HCT116 (cell line): ENCODE results near the gene DHCR24. TPM values are rescaled to one million over a fixed set of nuclear protein-coding genes. Genes with fewer than 3 reads are reported as not detected.

Source experiments
- ATAC-seq: fragments of 200-7000 bp; cut with Tn5 transposase; 2 replicates; pipeline ENCODE4 v1.9.1; 2020; ENCODE audit warnings: mild to moderate bottlenecking, moderate library complexity
- BruUV-seq: library from RNA; stranded (reverse); fragments of 400-500 nt; replicated peaks from 2 replicates; lab custom pipeline; 2021; lab: Mats Ljungman, UMichigan
- CTCF ChIA-PET: fragments of 300-600 bp; sonication (Branson Sonifier 250); formaldehyde crosslinking; loops from one replicate; lab custom pipeline; 2021; ENCODE audit warnings: antibody characterized with exemption; lab: Charles Lee
- POLR2A ChIA-PET: fragments of 300-600, 350-600 bp; sonication (Branson Sonifier 250); formaldehyde crosslinking; loops from one replicate; lab custom pipeline; 2021; ENCODE audit warnings: antibody characterized with exemption; lab: Charles Lee
- RAD21 ChIA-PET, 2 experiments: fragments of 300-600 bp; sonication (Branson Sonifier 250); formaldehyde crosslinking; loops; one replicate each; lab custom pipeline; 2023; ENCODE audit warnings: low total read pairs in 2 of 2; ENCODE audit not compliant: uncharacterized antibody in 2 of 2, unreplicated experiment in 2 of 2, low non-redundant PET in 1 of 2; lab: Charles Lee
- DNase-seq: peaks from one replicate; pipeline ENCODE4 v3.0.0-alpha.2; 2010; ENCODE audit warnings: low read depth, low spot score
- H2AFZ ChIP-seq: fragments of 200-600 bp; shearing (Covaris generic), sonication (generic); 2 replicates; pipeline ENCODE4 v1.6.1; 2017; ENCODE audit warnings: low read depth, mixed run types, mixed read lengths, antibody characterized with exemption, low read length; ENCODE audit not compliant: poor library complexity, severe bottlenecking
- H3K27ac ChIP-seq: 2 replicates; pipeline ENCODE4 v1.5.1; 2012; ENCODE audit warnings: low read depth, low read length
- H3K27me3 ChIP-seq: fragments of 200-600 bp; sonication (generic); 2 replicates; pipeline ENCODE4 v1.6.1; 2016; ENCODE audit warnings: mixed run types, low read length, mixed read lengths; ENCODE audit not compliant: insufficient read depth
- H3K36me3 ChIP-seq, 2 experiments: fragments of 200-500 bp in 1 of 2; fragments of 200-600 bp in 1 of 2; sonication (Bioruptor generic) in 1 of 2; sonication (generic) in 1 of 2; 2 replicates each; pipeline versions ENCODE4 v1.5.1 to v1.6.1; 2014 to 2016; ENCODE audit warnings: low read length in 2 of 2, inconsistent platforms in 1 of 2, mixed read lengths in 1 of 2, mixed run types in 1 of 2; ENCODE audit not compliant: insufficient read depth in 2 of 2, control insufficient read depth in 1 of 2
- H3K4me1 ChIP-seq, 2 experiments: fragments of 200-600 bp in 1 of 2; sonication (generic) in 1 of 2; 2 replicates each; pipeline versions ENCODE4 v1.5.1 to v1.6.1; 2012 to 2017; ENCODE audit warnings: low read length in 2 of 2, inconsistent platforms in 1 of 2, mild to moderate bottlenecking in 1 of 2, mixed read lengths in 1 of 2, mixed run types in 1 of 2, moderate library complexity in 1 of 2; ENCODE audit not compliant: insufficient read depth in 2 of 2, control insufficient read depth in 1 of 2
- H3K4me2 ChIP-seq: fragments of 200-600 bp; sonication (generic); 2 replicates; pipeline ENCODE4 v1.6.1; 2017; ENCODE audit warnings: mixed run types, low read length, mixed read lengths
- H3K4me3 ChIP-seq, 2 experiments: fragments of 200-600 bp in 1 of 2; sonication (generic) in 1 of 2; replicated peaks in 1 of 2; 2 replicates each; pipeline ENCODE4 v1.5.1; 2011 to 2016; ENCODE audit warnings: low read length in 2 of 2, control low read depth in 1 of 2, low read depth in 1 of 2, mild to moderate bottlenecking in 1 of 2, mixed read lengths in 1 of 2, mixed run types in 1 of 2
- H3K79me2 ChIP-seq: fragments of 200-600 bp; sonication (generic); 2 replicates; pipeline ENCODE4 v1.6.1; 2017; ENCODE audit warnings: mild to moderate bottlenecking, mixed run types, low read length, moderate library complexity, mixed read lengths; ENCODE audit not compliant: insufficient read depth
- H3K9ac ChIP-seq: fragments of 200-600 bp; sonication (generic); 2 replicates; pipeline ENCODE4 v1.6.1; 2016; ENCODE audit warnings: low read length, mixed read lengths
- H3K9me2 ChIP-seq: fragments of 200-600 bp; sonication (generic), shearing (Covaris generic); 2 replicates; pipeline ENCODE4 v1.6.1; 2017; ENCODE audit warnings: mixed run types, mild to moderate bottlenecking, moderate library complexity; ENCODE audit not compliant: insufficient read depth
- H3K9me3 ChIP-seq, 2 experiments: fragments of 200-500 bp in 1 of 2; fragments of 200-600 bp in 1 of 2; sonication (Bioruptor generic) in 1 of 2; sonication (generic) in 1 of 2; 2 replicates each; pipeline ENCODE4 v1.6.1; 2014 to 2017; ENCODE audit warnings: low read length in 2 of 2, mixed read lengths in 2 of 2, inconsistent platforms in 1 of 2, low read depth in 1 of 2, mild to moderate bottlenecking in 1 of 2, mixed run types in 1 of 2, moderate library complexity in 1 of 2; ENCODE audit not compliant: control insufficient read depth in 1 of 2, insufficient read depth in 1 of 2
- H4K20me1 ChIP-seq: fragments of 200-600 bp; sonication (generic), shearing (Covaris generic); 2 replicates; pipeline ENCODE4 v1.6.1; 2017; ENCODE audit warnings: mixed run types, mild to moderate bottlenecking, moderate library complexity; ENCODE audit not compliant: insufficient read depth
- FOSL1 ChIP-seq: IDR thresholded peaks from 2 replicates; pipeline ENCODE4 v1.6.1; 2012; ENCODE audit warnings: low read depth
- SIN3A ChIP-seq: IDR thresholded peaks from 2 replicates; pipeline ENCODE4 v1.6.1; 2012; ENCODE audit warnings: low read depth
- SRF ChIP-seq: IDR thresholded peaks from 2 replicates; pipeline ENCODE4 v1.6.1; 2012; ENCODE audit warnings: low read depth
- YY1 ChIP-seq: IDR thresholded peaks from 2 replicates; pipeline ENCODE4 v1.6.1; 2011; ENCODE audit warnings: low read length, low read depth, moderate library complexity, mild to moderate bottlenecking; ENCODE audit not compliant: insufficient replicate concordance; ENCODE audit errors: extremely low read depth
- ZNF274 ChIP-seq: fragments of 200-500 bp; sonication (Bioruptor generic); IDR thresholded peaks from 2 replicates; pipeline ENCODE4 v1.6.1; 2014; ENCODE audit warnings: mild to moderate bottlenecking, low read depth, low read length, inconsistent platforms
- intact Hi-C: fragments of 100-400 bp; cut with micrococcal nuclease; formaldehyde crosslinking; loops from 2 replicates; pipeline ENCODE4 v1.10.0; 2022
- total RNA-seq: library from RNA; stranded (reverse); gene quantifications from one replicate; pipeline ENCODE4 v1.2.1, GENCODE V29; 2021; ENCODE audit not compliant: unreplicated experiment
- TF ChIP-seq, protein P1 (sequence below): IDR thresholded peaks from 2 replicates; pipeline ENCODE4 v1.6.1; 2012; ENCODE audit warnings: low read depth

DHCR24 gene
- total RNA-seq, 1 experiment from 2014 or later = 132 TPM

- Histone ChIP-seq H4K20me1 (no peaks in the 10 kb centered on the region), H2AFZ (no peak overlapping the region), H3K9ac (no peak overlapping the region), H3K9me3 (no peaks in the 10 kb centered on the region), H3K36me3 (no peaks in the 10 kb centered on the region), H3K4me2 (no peak overlapping the region), H3K4me3 (no peak overlapping the region), H3K79me2 (no peaks in the 10 kb centered on the region), H3K9me2 (no peaks in the 10 kb centered on the region), H3K27me3 (no peaks in the 10 kb centered on the region; the same call in 1 of the 2 replicates), H3K4me1 (0 out of 4 replicates have a peak, but pooled peaks cover 0 to 3% of the 10 kb centered on the region in 2 experiments), H3K27ac (no peak overlapping the region)
- ATAC-seq (no peak), DNase-seq (no peak)
- ChIA-PET CTCF (no interaction called here), POLR2A (no interaction called here), RAD21 (no interaction called here)
- TF ChIP-seq ZNF274 (no peak), FOSL1 (no peak), YY1 (no peak), SIN3A (no peak)
- TF ChIP-seq, protein P1, sequence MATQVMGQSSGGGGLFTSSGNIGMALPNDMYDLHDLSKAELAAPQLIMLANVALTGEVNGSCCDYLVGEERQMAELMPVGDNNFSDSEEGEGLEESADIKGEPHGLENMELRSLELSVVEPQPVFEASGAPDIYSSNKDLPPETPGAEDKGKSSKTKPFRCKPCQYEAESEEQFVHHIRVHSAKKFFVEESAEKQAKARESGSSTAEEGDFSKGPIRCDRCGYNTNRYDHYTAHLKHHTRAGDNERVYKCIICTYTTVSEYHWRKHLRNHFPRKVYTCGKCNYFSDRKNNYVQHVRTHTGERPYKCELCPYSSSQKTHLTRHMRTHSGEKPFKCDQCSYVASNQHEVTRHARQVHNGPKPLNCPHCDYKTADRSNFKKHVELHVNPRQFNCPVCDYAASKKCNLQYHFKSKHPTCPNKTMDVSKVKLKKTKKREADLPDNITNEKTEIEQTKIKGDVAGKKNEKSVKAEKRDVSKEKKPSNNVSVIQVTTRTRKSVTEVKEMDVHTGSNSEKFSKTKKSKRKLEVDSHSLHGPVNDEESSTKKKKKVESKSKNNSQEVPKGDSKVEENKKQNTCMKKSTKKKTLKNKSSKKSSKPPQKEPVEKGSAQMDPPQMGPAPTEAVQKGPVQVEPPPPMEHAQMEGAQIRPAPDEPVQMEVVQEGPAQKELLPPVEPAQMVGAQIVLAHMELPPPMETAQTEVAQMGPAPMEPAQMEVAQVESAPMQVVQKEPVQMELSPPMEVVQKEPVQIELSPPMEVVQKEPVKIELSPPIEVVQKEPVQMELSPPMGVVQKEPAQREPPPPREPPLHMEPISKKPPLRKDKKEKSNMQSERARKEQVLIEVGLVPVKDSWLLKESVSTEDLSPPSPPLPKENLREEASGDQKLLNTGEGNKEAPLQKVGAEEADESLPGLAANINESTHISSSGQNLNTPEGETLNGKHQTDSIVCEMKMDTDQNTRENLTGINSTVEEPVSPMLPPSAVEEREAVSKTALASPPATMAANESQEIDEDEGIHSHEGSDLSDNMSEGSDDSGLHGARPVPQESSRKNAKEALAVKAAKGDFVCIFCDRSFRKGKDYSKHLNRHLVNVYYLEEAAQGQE = no peak
- BruUV-seq = no TSS peak
- intact Hi-C loops = no loop called here
Measured at GRCh38 chr1:54926970-54927369, 40.0 kb upstream of the DHCR24 start.

GRCh38 chr1:54922921-54923421 is 36.0 kb upstream of the DHCR24 start:
- no peaks in the 10 kb centered on the region for H3K9me2 ChIP-seq
- no peaks in the 10 kb centered on the region for H3K36me3 ChIP-seq
- no peak overlapping the region for H2AFZ ChIP-seq
- ATAC-seq (no peak), DNase-seq (no peak)
- ChIA-PET RAD21 (no interaction called here), CTCF (no interaction called here), POLR2A (no interaction called here)
- no peak overlapping the region for H3K9ac ChIP-seq
- H4K20me1 ChIP-seq = no peaks in the 10 kb centered on the region
- no peak overlapping the region for H3K27ac ChIP-seq
- intact Hi-C loops = no loop called here
- H3K27me3 ChIP-seq = no peaks in the 10 kb centered on the region; the same call in 1 of the 2 replicates
- H3K4me3 ChIP-seq = no peak overlapping the region
- H3K4me1 ChIP-seq = 0 out of 4 replicates have a peak, but pooled peaks cover 0 to 3% of the 10 kb centered on the region in 2 experiments
- H3K9me3 ChIP-seq = no peaks in the 10 kb centered on the region
- BruUV-seq = no TSS peak
- no peaks in the 10 kb centered on the region for H3K79me2 ChIP-seq
- TF ChIP-seq SRF = no peak
- TF ChIP-seq ZNF274 = no peak
- H3K4me2 ChIP-seq = no peak overlapping the region
